Glutamatergic neuron (in vitro differentiated cells): ENCODE results near the gene PDLIM7. TPM values are rescaled to one million over a fixed set of nuclear protein-coding genes. Genes with fewer than 3 reads are reported as not detected.
A peak's percentile ranks its signal among the peaks of the same experiment; 100 is the strongest.

Source experiments
- DNase-seq: peaks from one replicate; pipeline ENCODE4 v3.0.0; 2022
- H3K27ac Mint-ChIP-seq: one replicate; pipeline ENCODE4 v1.8.0; 2020; ENCODE audit warnings: mild to moderate bottlenecking, mixed read lengths, inconsistent platforms; ENCODE audit not compliant: unreplicated experiment
- H3K27me3 Mint-ChIP-seq: one replicate; pipeline ENCODE4 v1.8.0; 2020; ENCODE audit warnings: mild to moderate bottlenecking, moderate library complexity, mixed read lengths, inconsistent platforms; ENCODE audit not compliant: unreplicated experiment
- H3K36me3 Mint-ChIP-seq: one replicate; pipeline ENCODE4 v1.8.0; 2020; ENCODE audit warnings: mild to moderate bottlenecking, mixed read lengths, inconsistent platforms; ENCODE audit not compliant: unreplicated experiment
- H3K4me1 Mint-ChIP-seq: one replicate; pipeline ENCODE4 v1.8.0; 2020; ENCODE audit warnings: mild to moderate bottlenecking, low read depth, mixed read lengths, inconsistent platforms; ENCODE audit not compliant: unreplicated experiment
- H3K4me3 Mint-ChIP-seq: one replicate; pipeline ENCODE4 v1.8.0; 2020; ENCODE audit warnings: mild to moderate bottlenecking, mixed read lengths, inconsistent platforms; ENCODE audit not compliant: unreplicated experiment
- H3K9me3 Mint-ChIP-seq: one replicate; pipeline ENCODE4 v1.8.0; 2020; ENCODE audit warnings: mild to moderate bottlenecking, moderate library complexity, mixed read lengths, inconsistent platforms; ENCODE audit not compliant: unreplicated experiment
- total RNA-seq: library from RNA; stranded (reverse); fragmentation: NEBNext Ultra II Directional; extraction: Animal tissue kit (Norgen Biotek cat#: 25700); gene quantifications from one replicate; pipeline ENCODE4 v1.2.1, GENCODE V29; 2021; ENCODE audit not compliant: unreplicated experiment
- TF ChIP-seq, protein P1 (sequence below): fragments of 200-600 bp; sonication (generic); IDR thresholded peaks from one replicate; pipeline ENCODE4 v1.5.0; 2021; ENCODE audit not compliant: partially characterized antibody, unreplicated experiment

PDLIM7 gene
- total RNA-seq, 1 donor from 2014 or later, result 430 TPM

DNA sequence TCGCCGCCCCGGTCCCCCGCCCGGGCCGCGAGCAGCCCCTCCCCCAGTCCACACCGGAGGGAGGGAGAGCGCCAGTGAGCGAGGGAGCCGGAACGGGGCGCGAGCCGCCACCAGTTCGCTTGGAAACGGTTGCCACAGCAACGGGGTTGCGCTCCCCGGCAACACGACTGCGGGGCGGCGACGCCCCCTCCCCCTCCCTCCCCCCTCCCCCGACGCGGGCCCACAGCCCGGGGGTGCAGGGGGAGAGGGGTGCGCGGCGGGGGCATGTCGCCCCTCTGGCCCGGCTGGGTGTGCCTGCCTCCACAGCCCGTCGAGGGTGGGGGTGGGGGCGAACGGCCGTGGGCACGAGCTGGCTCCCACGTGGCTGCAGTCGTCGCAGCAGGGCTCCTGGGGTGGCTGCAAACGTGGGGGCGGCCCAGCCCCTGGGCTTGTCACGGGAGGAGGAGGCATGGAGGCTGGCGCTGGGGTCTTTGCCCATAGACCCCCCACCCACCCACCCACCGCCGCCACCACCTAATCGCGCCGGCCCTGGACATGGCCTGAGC lies 50.3 kb downstream of the PDLIM7 start:
- Mint-ChIP-seq H3K4me1 (peaks cover 11% of the 10 kb centered on the region), H3K27me3 (peaks cover 28% of the 10 kb centered on the region), H3K36me3 (no peaks in the 10 kb centered on the region), H3K4me3 (no peak overlapping the region), H3K27ac (no peak overlapping the region), H3K9me3 (peaks cover 26% of the 10 kb centered on the region)
- peak; percentile 78 for DNase-seq
- TF ChIP-seq, protein P1, sequence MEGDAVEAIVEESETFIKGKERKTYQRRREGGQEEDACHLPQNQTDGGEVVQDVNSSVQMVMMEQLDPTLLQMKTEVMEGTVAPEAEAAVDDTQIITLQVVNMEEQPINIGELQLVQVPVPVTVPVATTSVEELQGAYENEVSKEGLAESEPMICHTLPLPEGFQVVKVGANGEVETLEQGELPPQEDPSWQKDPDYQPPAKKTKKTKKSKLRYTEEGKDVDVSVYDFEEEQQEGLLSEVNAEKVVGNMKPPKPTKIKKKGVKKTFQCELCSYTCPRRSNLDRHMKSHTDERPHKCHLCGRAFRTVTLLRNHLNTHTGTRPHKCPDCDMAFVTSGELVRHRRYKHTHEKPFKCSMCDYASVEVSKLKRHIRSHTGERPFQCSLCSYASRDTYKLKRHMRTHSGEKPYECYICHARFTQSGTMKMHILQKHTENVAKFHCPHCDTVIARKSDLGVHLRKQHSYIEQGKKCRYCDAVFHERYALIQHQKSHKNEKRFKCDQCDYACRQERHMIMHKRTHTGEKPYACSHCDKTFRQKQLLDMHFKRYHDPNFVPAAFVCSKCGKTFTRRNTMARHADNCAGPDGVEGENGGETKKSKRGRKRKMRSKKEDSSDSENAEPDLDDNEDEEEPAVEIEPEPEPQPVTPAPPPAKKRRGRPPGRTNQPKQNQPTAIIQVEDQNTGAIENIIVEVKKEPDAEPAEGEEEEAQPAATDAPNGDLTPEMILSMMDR, result no peak

GRCh38 chr5:177446200-177447065 lies 51.0 kb downstream of the PDLIM7 start, which contains the start of gene PRR7:
Gene PRR7, plus strand, starts transcription at chr5:177446814. Its CDS starts 8,254 bp downstream, at chr5:177455068.
- peak; percentile 68 for DNase-seq
- Mint-ChIP-seq H3K4me3 (peak within 1 kb of the TSS; percentile 73), H3K36me3 (no peaks in the 10 kb centered on the region), H3K27ac (peak within 1 kb of the TSS; percentile 71), H3K4me1 (peaks cover 15% of the 10 kb centered on the region), H3K27me3 (peaks cover 26% of the 10 kb centered on the region), H3K9me3 (peaks cover 23% of the 10 kb centered on the region)
- TF ChIP-seq, protein P1, result no peak

GRCh38 chr5:177445917-177446199 lies 51.5 kb downstream of the PDLIM7 start:
- TF ChIP-seq, protein P1, result no peak
- Mint-ChIP-seq H3K4me1 (peaks cover 16% of the 10 kb centered on the region), H3K9me3 (peaks cover 20% of the 10 kb centered on the region), H3K36me3 (no peaks in the 10 kb centered on the region), H3K27me3 (peaks cover 25% of the 10 kb centered on the region), H3K4me3 (peak overlapping the region; percentile 73), H3K27ac (peak overlapping the region; percentile 71)
- DNase-seq, result no peak

- peaks cover 22% of the 10 kb centered on the region for H3K27me3 Mint-ChIP-seq
- peaks cover 18% of the 10 kb centered on the region for H3K9me3 Mint-ChIP-seq
- H3K27ac Mint-ChIP-seq, result peak overlapping the region; percentile 71
- H3K36me3 Mint-ChIP-seq, result no peaks in the 10 kb centered on the region
- peaks cover 19% of the 10 kb centered on the region for H3K4me1 Mint-ChIP-seq
- H3K4me3 Mint-ChIP-seq, result peak overlapping the region; percentile 73
- DNase-seq, result no peak
- TF ChIP-seq, protein P1, result no peak
Measured at GRCh38 chr5:177445052-177445916, 52.1 kb downstream of the PDLIM7 start.
